ENCODE data around the gene ZNF17.

Gene ZNF17

GRCh38 chr19:57443121-57443696 is 32.2 kb downstream of the ZNF17 start:
- H3K4me3 ChIP-seq (ENCODE audit: low read length), result no peak overlapping the region
- TF ChIP-seq CTCF (IDR thresholded peaks at IDR 0.05; ENCODE audit: insufficient read depth, low read depth, low read length, missing control alignments), result no peak
- DNase-seq (ENCODE audit: low read depth), result no peak

DNA sequence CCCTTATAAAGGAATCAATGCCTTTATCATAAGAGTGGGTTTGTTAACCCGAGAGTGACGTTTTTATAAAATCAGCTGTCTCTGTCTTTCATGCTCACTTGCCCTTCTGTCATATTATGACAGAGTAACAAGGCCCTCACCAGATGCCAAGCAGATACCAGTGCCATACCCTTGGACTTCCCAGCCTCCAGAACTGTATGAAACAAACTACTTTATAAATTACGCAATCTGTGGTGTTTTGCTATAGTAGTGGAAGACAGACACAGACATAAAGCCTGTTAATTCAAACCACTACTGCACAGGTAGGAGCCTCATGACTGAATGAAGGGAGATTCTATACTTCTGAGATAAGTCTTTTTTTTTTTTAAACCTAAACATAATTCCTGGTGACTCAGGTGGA is 41.3 kb downstream of the ZNF17 start:
- DNase-seq (ENCODE audit: low read depth), result no peak
- H3K4me3 ChIP-seq (ENCODE audit: low read length), result no peak overlapping the region
- TF ChIP-seq CTCF (IDR thresholded peaks at IDR 0.05; ENCODE audit: insufficient read depth, low read depth, low read length, missing control alignments), result no peak

DNA sequence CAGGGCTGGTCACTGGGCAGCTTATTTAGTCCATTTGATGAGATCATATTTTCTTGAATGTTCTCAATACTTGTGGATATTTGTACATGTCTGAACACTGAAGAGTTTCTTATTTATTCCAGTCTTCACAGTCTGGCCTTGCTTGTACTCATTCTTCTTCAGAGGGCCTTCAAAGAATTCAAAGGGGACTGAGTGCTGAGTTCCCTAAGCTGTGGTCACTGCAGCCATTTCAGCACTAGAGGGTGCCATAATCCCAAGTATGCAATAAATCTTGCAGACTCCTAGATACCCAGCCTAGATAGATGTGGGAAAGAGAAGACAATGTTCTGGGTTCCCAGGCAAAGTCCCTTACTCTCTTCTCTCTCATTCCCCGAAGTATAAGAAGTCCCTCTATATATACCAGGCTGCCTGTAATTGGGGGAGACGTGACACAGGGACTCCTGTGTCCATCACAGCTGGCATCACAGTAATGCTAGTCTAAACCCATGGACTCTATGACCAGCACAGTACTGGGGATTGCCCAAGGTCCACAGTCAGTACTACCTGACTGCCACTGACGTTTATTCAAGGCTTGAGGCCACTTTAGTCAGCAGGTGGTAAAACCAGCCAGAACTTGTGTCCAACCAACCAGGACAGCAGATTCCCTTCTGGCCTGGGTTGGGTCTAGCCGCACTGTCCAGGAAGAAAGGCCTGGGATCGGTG is 54.9 kb downstream of the ZNF17 start:
- DNase-seq (ENCODE audit: low read depth), result peak; percentile 40
- TF ChIP-seq CTCF (IDR thresholded peaks at IDR 0.05; ENCODE audit: insufficient read depth, low read depth, low read length, missing control alignments), result peak; percentile 27

DNA sequence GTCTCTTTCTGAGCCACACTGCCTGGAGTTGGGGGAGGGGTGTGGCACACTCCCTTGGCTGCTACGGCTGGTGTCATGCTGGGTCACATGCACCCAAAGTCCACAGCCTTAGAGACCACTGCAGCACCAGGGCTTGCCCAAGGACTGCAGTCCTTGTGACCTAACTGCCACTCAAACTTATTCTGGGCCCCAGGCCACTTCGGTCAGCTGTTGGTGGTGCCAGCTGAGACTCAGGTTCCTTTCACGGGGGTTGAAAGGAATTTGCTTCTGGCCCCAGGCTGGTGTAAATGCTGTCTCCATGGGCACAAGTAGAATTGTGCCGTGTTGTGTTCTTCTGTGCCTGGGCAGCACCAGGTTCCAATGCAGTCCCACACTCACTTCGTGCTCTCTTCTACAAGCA is 55.5 kb downstream of the ZNF17 start:
- H3K4me3 ChIP-seq (ENCODE audit: low read length), result no peak overlapping the region

More for the DNA sequence above, 54.9 kb downstream of the ZNF17 start:
- no peak overlapping the region for H3K4me3 ChIP-seq (ENCODE audit: low read length)

More for the DNA sequence above, 55.5 kb downstream of the ZNF17 start:
- no peak for TF ChIP-seq CTCF (IDR thresholded peaks at IDR 0.05; ENCODE audit: insufficient read depth, low read depth, low read length, missing control alignments)
- no peak for DNase-seq (ENCODE audit: low read depth)
